Sigmoid colon (tissue), 7 donors: ENCODE data around the gene SENP2. TPM values are rescaled to one million over a fixed set of nuclear protein-coding genes. Genes with fewer than 3 reads are reported as not detected.
"Not testable (repeated sequence)": the region's sequence is repeated elsewhere in the genome, so short reads cannot be mapped to it uniquely, and the experiment has no call there.

Source experiments
- DNase-seq: peaks from one replicate; pipeline ENCODE4 v3.0.0-alpha.2; 2019
- H3K27ac ChIP-seq, 4 donors: fragments of 200-600 bp; sonication (generic); one replicate each; pipeline ENCODE4 v1.5.1; 2016 to 2019; ENCODE audit warnings: mild to moderate bottlenecking in 1 of 4
- H3K27me3 ChIP-seq, 3 donors: fragments of 200-600 bp; sonication (generic); one replicate each; pipeline ENCODE4 v1.5.1; 2019; ENCODE audit warnings: mild to moderate bottlenecking in 1 of 3
- H3K36me3 ChIP-seq, 4 donors: fragments of 200-600 bp; sonication (generic); one replicate each; pipeline ENCODE4 v1.5.1; 2016 to 2019
- H3K4me1 ChIP-seq, 4 donors: fragments of 200-600 bp; sonication (generic); one replicate each; pipeline ENCODE4 v1.5.1; 2017 to 2019
- H3K4me3 ChIP-seq, 4 donors: fragments of 200-600 bp; sonication (generic); one replicate each; pipeline ENCODE4 v1.5.1; 2017 to 2019; ENCODE audit warnings: mild to moderate bottlenecking in 2 of 4, moderate library complexity in 1 of 4
- H3K9me3 ChIP-seq, 4 donors: fragments of 200-600 bp in 3 of 4; sonication (generic) in 3 of 4; one replicate each; pipeline versions ENCODE4 v1.5.1 to v1.6.1; 2013 to 2019
- CTCF ChIP-seq, 4 experiments: fragments of 450-650 bp in 3 of 4; fragments of 200-600 bp in 1 of 4; IDR thresholded peaks; one replicate each; pipeline ENCODE4 v1.5.1; 2016 to 2019; ENCODE audit warnings: antibody characterized with exemption in 4 of 4, mild to moderate bottlenecking in 3 of 4, moderate library complexity in 2 of 4
- EP300 ChIP-seq, 4 donors: sonication (generic); formaldehyde crosslinking; IDR thresholded peaks; one replicate each; pipeline ENCODE4 v1.6.1; 2017; ENCODE audit warnings: antibody characterized with exemption in 4 of 4
- POLR2A ChIP-seq, 2 donors: fragments of 450-650 bp; IDR thresholded peaks; one replicate each; pipeline ENCODE4 v1.6.1; 2016; ENCODE audit warnings: antibody characterized with exemption in 2 of 2, mild to moderate bottlenecking in 2 of 2, moderate library complexity in 2 of 2
- POLR2AphosphoS5 ChIP-seq, 4 donors: sonication (generic); formaldehyde crosslinking; IDR thresholded peaks; one replicate each; pipeline ENCODE4 v1.6.1; 2017; ENCODE audit warnings: antibody characterized with exemption in 4 of 4
- WGBS, 2 donors: extraction: QIAGEN DNeasy Blood & Tissue Kit; methylation state at CpG; one replicate each; pipeline ENCODE4 v1.1.7; 2013; 5-methylcytosine and 5-hydroxymethylcytosine counted together
- intact Hi-C: fragments of 100-400 bp; cut with DNase I; formaldehyde crosslinking; loops from one replicate; pipeline ENCODE4 v1.15.1; 2023
- polyA plus RNA-seq, 3 donors: library from polyadenylated mRNA; stranded (reverse); fragments of 200-250 nt; gene quantifications; one replicate each; pipeline ENCODE4 v1.2.3, GENCODE V29; 2013
- total RNA-seq, 4 donors: library from RNA; depleted of rRNA; stranded (reverse); fragments of >200 nt; gene quantifications; one replicate each; pipeline ENCODE4 v1.1.0, GENCODE V29; 2016
- donor health status: healthy with polysubstance abuse.
- donor health status: Bipolar disorder and iron deficiency.
- donor health status: healthy.

The SENP2 gene
- total and polyA plus RNA-seq, 7 donors = 9.0 to 28.5 (median 24.8) TPM

- TF ChIP-seq CTCF (IDR thresholded peaks at IDR 0.05) = peak; percentile 43 to 97 (median 86)
- no peak for TF ChIP-seq EP300 (IDR thresholded peaks at IDR 0.05)
- H3K27ac ChIP-seq = peak overlapping the region; percentile 29 to 86 (median 52)
- no peak overlapping the region for H3K4me3 ChIP-seq
- intact Hi-C loops = loop anchor here (5.0 kb wide), 1 partner anchor 107 kb away; no protein-coding TSS in a partner anchor
- no peaks in the 10 kb centered on the region for H3K9me3 ChIP-seq
- no peaks in the 10 kb centered on the region for H3K36me3 ChIP-seq
- WGBS, 2 donors = 25 to 48% methylated on average over 18 of the region's 18 CpGs
- peaks cover 0 to 56% (median 44%) of the 10 kb centered on the region in 4 donors for H3K4me1 ChIP-seq
- DNase-seq = peak; percentile 82
- no peaks in the 10 kb centered on the region for H3K27me3 ChIP-seq
Measured at GRCh38 chr3:185659942-185660921, 74.1 kb downstream of the SENP2 start.

GRCh38 chr3:185661296-185661695 is 75.2 kb downstream of the SENP2 start:
- not testable (repeated sequence) for H3K36me3 ChIP-seq, H3K27me3 ChIP-seq, H3K4me3 ChIP-seq, DNase-seq, H3K9me3 ChIP-seq, H3K27ac ChIP-seq
- 91 to 93% methylated on average over 10 of the region's 10 CpGs for WGBS, 2 donors
- intact Hi-C loops = loop anchor here (5.0 kb wide), 1 partner anchor 106 kb away; no protein-coding TSS in a partner anchor
- peaks cover 0 to 45% (median 38%) of the 10 kb centered on the region in 4 donors for H3K4me1 ChIP-seq

GRCh38 chr3:185661772-185662171 is 75.7 kb downstream of the SENP2 start:
- H3K27me3 ChIP-seq = no peaks in the 10 kb centered on the region
- peaks cover 0 to 41% (median 33%) of the 10 kb centered on the region in 4 donors for H3K4me1 ChIP-seq
- TF ChIP-seq POLR2A (IDR thresholded peaks at IDR 0.05) = no peak
- TF ChIP-seq EP300 (IDR thresholded peaks at IDR 0.05) = no peak
- TF ChIP-seq CTCF (IDR thresholded peaks at IDR 0.05) = no peak
- TF ChIP-seq POLR2AphosphoS5 (IDR thresholded peaks at IDR 0.05) = no peak
- intact Hi-C loops = loop anchor here (5.0 kb wide), 1 partner anchor 106 kb away; no protein-coding TSS in a partner anchor
- H3K4me3 ChIP-seq = no peak overlapping the region
- H3K36me3 ChIP-seq = no peaks in the 10 kb centered on the region
- peak; percentile 43 for DNase-seq
- WGBS, 2 donors = 87 to 91% methylated on average over 4 of the region's 4 CpGs
- no peaks in the 10 kb centered on the region for H3K9me3 ChIP-seq
- H3K27ac ChIP-seq = no peak overlapping the region

- H3K27me3 ChIP-seq = no peaks in the 10 kb centered on the region
- H3K4me1 ChIP-seq = peaks cover 0 to 19% (median 13%) of the 10 kb centered on the region in 4 donors
- TF ChIP-seq EP300 (IDR thresholded peaks at IDR 0.05) (no peak), POLR2A (IDR thresholded peaks at IDR 0.05) (no peak), CTCF (IDR thresholded peaks at IDR 0.05) (no peak), POLR2AphosphoS5 (IDR thresholded peaks at IDR 0.05) (no peak)
- no peak overlapping the region for H3K4me3 ChIP-seq
- no peaks in the 10 kb centered on the region for H3K9me3 ChIP-seq
- no peaks in the 10 kb centered on the region for H3K36me3 ChIP-seq
- intact Hi-C loops = loop anchor here (5.0 kb wide), 1 partner anchor 103 kb away; no protein-coding TSS in a partner anchor
- no peak for DNase-seq
- H3K27ac ChIP-seq = no peak overlapping the region
- 96% methylated on average over 5 of the region's 5 CpGs for WGBS, 2 donors
Measured at GRCh38 chr3:185663929-185664328, 77.8 kb downstream of the SENP2 start.

GRCh38 chr3:185667574-185667973 is 81.5 kb downstream of the SENP2 start:
- Histone ChIP-seq H3K4me3 (no peak overlapping the region), H3K27ac (no peak overlapping the region), H3K4me1 (no peaks in the 10 kb centered on the region), H3K36me3 (no peaks in the 10 kb centered on the region), H3K27me3 (no peaks in the 10 kb centered on the region), H3K9me3 (no peaks in the 10 kb centered on the region)
- 23 to 77% methylated on average over 4 of the region's 4 CpGs for WGBS, 2 donors
- DNase-seq = no peak
- TF ChIP-seq POLR2A (IDR thresholded peaks at IDR 0.05) (no peak), POLR2AphosphoS5 (IDR thresholded peaks at IDR 0.05) (no peak), CTCF (IDR thresholded peaks at IDR 0.05) (no peak), EP300 (IDR thresholded peaks at IDR 0.05) (no peak)
- intact Hi-C loops = no loop called here
